Transverse colon (tissue), 4 donors: Measurements from ENCODE around the gene EPN2. TPM values are rescaled to one million over a fixed set of nuclear protein-coding genes. Genes with fewer than 3 reads are reported as not detected.

Experiments
- DNase-seq: peaks from one replicate; pipeline ENCODE4 v3.0.0-alpha.2; 2019
- H3K27ac ChIP-seq, 4 donors: fragments of 200-600 bp; sonication (generic); 2 replicates each; pipeline ENCODE4 v1.5.1; 2016 to 2018; ENCODE audit warnings: inconsistent platforms in 4 of 4
- H3K27me3 ChIP-seq: fragments of 200-600 bp; sonication (generic); 2 replicates; pipeline ENCODE4 v1.5.1; 2017; ENCODE audit warnings: inconsistent platforms
- H3K36me3 ChIP-seq, 4 donors: fragments of 200-600 bp; sonication (generic); 2 replicates each; pipeline ENCODE4 v1.5.1; 2017 to 2019; ENCODE audit warnings: inconsistent platforms in 4 of 4
- H3K4me1 ChIP-seq, 4 donors: fragments of 200-600 bp; sonication (generic); 2 replicates each; pipeline ENCODE4 v1.5.1; 2017 to 2020; ENCODE audit warnings: inconsistent platforms in 4 of 4
- H3K4me3 ChIP-seq, 4 donors: fragments of 200-600 bp; sonication (generic); 1 replicate in 1 of 4; 2 replicates in 3 of 4; pipeline versions ENCODE4 v1.5.1 to v1.6.1; 2017 to 2019; ENCODE audit warnings: inconsistent platforms in 4 of 4
- H3K9me3 ChIP-seq, 2 donors: fragments of 200-600 bp; sonication (generic); 2 replicates each; pipeline ENCODE4 v1.5.1; 2017 to 2019; ENCODE audit warnings: inconsistent platforms in 2 of 2
- CTCF ChIP-seq, 5 experiments: fragments of 200-600 bp in 3 of 5; fragments of 450-650 bp in 2 of 5; sonication (generic) in 3 of 5; IDR thresholded peaks; 1 replicate in 2 of 5; 2 replicates in 3 of 5; pipeline ENCODE4 v1.5.1; 2016 to 2017; ENCODE audit warnings: antibody characterized with exemption in 5 of 5, inconsistent platforms in 3 of 5, mild to moderate bottlenecking in 2 of 5, moderate library complexity in 1 of 5
- EP300 ChIP-seq: sonication (generic); formaldehyde crosslinking; IDR thresholded peaks from one replicate; pipeline ENCODE4 v1.6.1; 2017; ENCODE audit warnings: antibody characterized with exemption, low read depth
- POLR2A ChIP-seq: fragments of 450-650 bp; IDR thresholded peaks from one replicate; pipeline ENCODE4 v1.6.1; 2016; ENCODE audit warnings: antibody characterized with exemption, mild to moderate bottlenecking, moderate library complexity
- POLR2AphosphoS5 ChIP-seq, 3 donors: sonication (generic); formaldehyde crosslinking; IDR thresholded peaks; one replicate each; pipeline ENCODE4 v1.6.1; 2016; ENCODE audit warnings: antibody characterized with exemption in 3 of 3
- WGBS, 2 donors: methylation state at CpG; one replicate each; pipeline ENCODE4 v1.1.5; 2018; ENCODE audit warnings: low coverage in 1 of 2; 5-methylcytosine and 5-hydroxymethylcytosine counted together
- in situ Hi-C, 4 donors: fragments of 200-750 bp; cut with MboI; loops; one replicate each; pipeline versions ENCODE4 v1.15.0 to v1.15.1; 2017; ENCODE audit warnings: low sequenced_read_pairs in 3 of 4, low pct_ligation_motif_present in 1 of 4, low pct_unique_long_range_greater_than_20kb in 1 of 4
- intact Hi-C: fragments of 100-400 bp; cut with DNase I; formaldehyde crosslinking; loops from one replicate; pipeline ENCODE4 v1.15.1; 2023; ENCODE audit warnings: low total_unique reads
- total RNA-seq, 4 donors: library from RNA; depleted of rRNA; stranded (reverse); fragments of >200 nt; gene quantifications; one replicate each; pipeline ENCODE4 v1.1.0, GENCODE V29; 2016

EPN2 gene
- total RNA-seq, 4 donors from 2014 or later: 30.4 to 98.7 (median 65.5) TPM

- Histone ChIP-seq H3K27ac (peak overlapping the region in 1 of 4 donors; percentile 5), H3K27me3 (no peaks in the 10 kb centered on the region), H3K4me3 (no peak overlapping the region), H3K36me3 (no peaks in the 10 kb centered on the region), H3K9me3 (no peaks in the 10 kb centered on the region), H3K4me1 (peaks cover 0 to 12% (median 4%) of the 10 kb centered on the region in 4 donors)
- 70% methylated on average over 7 of the region's 7 CpGs; no CpG with 5 or more reads in 1 of the 2 donors for WGBS, 2 donors
- no peak for DNase-seq
- in situ Hi-C loops (loop anchor here in 3 of 4 donors (25.0 kb wide), 2 partner anchors 267 to 392 kb away; partner anchors contain the start of gene ALDH3A2 (in 1 of the 3)), intact Hi-C loops (no loop called here)
- TF ChIP-seq EP300: no peak
- TF ChIP-seq POLR2AphosphoS5 (IDR thresholded peaks at IDR 0.05): no peak
- TF ChIP-seq CTCF (IDR thresholded peaks at IDR 0.05): no peak
- TF ChIP-seq POLR2A: no peak
Observed at GRCh38 chr17:19370493-19370960, 133.4 kb downstream of the EPN2 start.

- TF ChIP-seq POLR2A (no peak), CTCF (IDR thresholded peaks at IDR 0.05) (no peak), POLR2AphosphoS5 (IDR thresholded peaks at IDR 0.05) (no peak), EP300 (no peak)
- no peak for DNase-seq
- in situ Hi-C loops: loop anchor here in 3 of 4 donors (25.0 kb wide), 2 partner anchors 266 to 391 kb away; partner anchors contain the start of gene ALDH3A2 (in 1 of the 3)
- H3K9me3 ChIP-seq: no peaks in the 10 kb centered on the region
- 81% methylated on average over 7 of the region's 7 CpGs; no CpG with 5 or more reads in 1 of the 2 donors for WGBS, 2 donors
- no peaks in the 10 kb centered on the region for H3K27me3 ChIP-seq
- intact Hi-C loops: no loop called here
- peaks cover 0 to 12% (median 4%) of the 10 kb centered on the region in 4 donors for H3K4me1 ChIP-seq
- no peak overlapping the region for H3K27ac ChIP-seq
- no peaks in the 10 kb centered on the region for H3K36me3 ChIP-seq
- H3K4me3 ChIP-seq: no peak overlapping the region
Observed at GRCh38 chr17:19371259-19372010, 134.3 kb downstream of the EPN2 start.

GRCh38 chr17:19372011-19372370, 134.8 kb downstream of the EPN2 start:
- no peaks in the 10 kb centered on the region for H3K27me3 ChIP-seq
- intact Hi-C loops (no loop called here), in situ Hi-C loops (loop anchor here in 3 of 4 donors (25.0 kb wide), 2 partner anchors 265 to 390 kb away; partner anchors contain the start of gene ALDH3A2 (in 1 of the 3))
- H3K36me3 ChIP-seq: no peaks in the 10 kb centered on the region
- DNase-seq: no peak
- no peak for TF ChIP-seq CTCF (IDR thresholded peaks at IDR 0.05)
- no peak for TF ChIP-seq POLR2AphosphoS5 (IDR thresholded peaks at IDR 0.05)
- no peak for TF ChIP-seq EP300
- TF ChIP-seq POLR2A: no peak
- peaks cover 2 to 17% (median 6%) of the 10 kb centered on the region in 4 donors for H3K4me1 ChIP-seq
- H3K27ac ChIP-seq: no peak overlapping the region
- H3K9me3 ChIP-seq: no peaks in the 10 kb centered on the region
- H3K4me3 ChIP-seq: no peak overlapping the region
- WGBS, 2 donors: 93% methylated on average over 9 of the region's 9 CpGs; no CpG with 5 or more reads in 1 of the 2 donors

- in situ Hi-C loops (loop anchor here in 3 of 4 donors (25.0 kb wide), 2 partner anchors 265 to 390 kb away; partner anchors contain the start of gene ALDH3A2 (in 1 of the 3)), intact Hi-C loops (no loop called here)
- no peak for DNase-seq
- no peak overlapping the region for H3K4me3 ChIP-seq
- H3K4me1 ChIP-seq: peaks cover 2 to 18% (median 9%) of the 10 kb centered on the region in 4 donors
- 83 to 89% methylated on average over 9 to 12 of the region's 12 CpGs for WGBS, 2 donors
- H3K9me3 ChIP-seq: no peaks in the 10 kb centered on the region
- no peak for TF ChIP-seq POLR2A
- TF ChIP-seq POLR2AphosphoS5 (IDR thresholded peaks at IDR 0.05): no peak
- no peak for TF ChIP-seq CTCF (IDR thresholded peaks at IDR 0.05)
- no peak for TF ChIP-seq EP300
- no peak overlapping the region for H3K27ac ChIP-seq
- H3K27me3 ChIP-seq: no peaks in the 10 kb centered on the region
- H3K36me3 ChIP-seq: no peaks in the 10 kb centered on the region
Observed at GRCh38 chr17:19372439-19372838, 135.3 kb downstream of the EPN2 start.
